Measurements from ENCODE around the gene VSTM4.

DNA sequence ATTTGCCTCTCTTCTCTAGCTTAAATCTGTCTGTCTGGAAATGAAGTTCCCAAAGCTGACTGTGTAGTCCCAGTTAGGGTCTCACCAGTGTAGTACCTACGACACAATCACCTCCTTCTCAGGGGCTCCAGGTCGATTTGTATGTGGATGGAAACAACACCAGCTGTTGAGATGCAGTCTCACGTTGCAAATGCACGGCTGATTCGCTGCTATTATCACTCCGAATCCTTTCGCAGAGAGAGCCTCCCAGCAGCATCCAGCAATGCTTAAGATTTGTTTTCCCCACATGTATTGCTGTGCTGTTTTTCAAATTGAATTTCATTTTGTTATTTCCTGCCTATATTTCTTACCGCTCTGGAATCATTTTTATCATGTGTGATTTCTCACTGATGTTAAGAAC is 16.3 kb downstream of the VSTM4 start:
- TF ChIP-seq, protein P1, sequence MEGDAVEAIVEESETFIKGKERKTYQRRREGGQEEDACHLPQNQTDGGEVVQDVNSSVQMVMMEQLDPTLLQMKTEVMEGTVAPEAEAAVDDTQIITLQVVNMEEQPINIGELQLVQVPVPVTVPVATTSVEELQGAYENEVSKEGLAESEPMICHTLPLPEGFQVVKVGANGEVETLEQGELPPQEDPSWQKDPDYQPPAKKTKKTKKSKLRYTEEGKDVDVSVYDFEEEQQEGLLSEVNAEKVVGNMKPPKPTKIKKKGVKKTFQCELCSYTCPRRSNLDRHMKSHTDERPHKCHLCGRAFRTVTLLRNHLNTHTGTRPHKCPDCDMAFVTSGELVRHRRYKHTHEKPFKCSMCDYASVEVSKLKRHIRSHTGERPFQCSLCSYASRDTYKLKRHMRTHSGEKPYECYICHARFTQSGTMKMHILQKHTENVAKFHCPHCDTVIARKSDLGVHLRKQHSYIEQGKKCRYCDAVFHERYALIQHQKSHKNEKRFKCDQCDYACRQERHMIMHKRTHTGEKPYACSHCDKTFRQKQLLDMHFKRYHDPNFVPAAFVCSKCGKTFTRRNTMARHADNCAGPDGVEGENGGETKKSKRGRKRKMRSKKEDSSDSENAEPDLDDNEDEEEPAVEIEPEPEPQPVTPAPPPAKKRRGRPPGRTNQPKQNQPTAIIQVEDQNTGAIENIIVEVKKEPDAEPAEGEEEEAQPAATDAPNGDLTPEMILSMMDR (IDR thresholded peaks at IDR 0.05 in 2 of 3, conservative IDR thresholded peaks at IDR 0.05 in 1 of 3; ENCODE audit: borderline replicate concordance in 1 of 3, insufficient read depth in 1 of 3, low read depth in 2 of 3, low read length in 2 of 3), result no peak
- no peak for TF ChIP-seq POLR2A (IDR thresholded peaks at IDR 0.05; ENCODE audit: borderline replicate concordance, extremely low read depth, insufficient read depth, insufficient read length)
- TF ChIP-seq JUND (IDR thresholded peaks at IDR 0.05), result no peak
- no peak for TF ChIP-seq ZNF274 (IDR thresholded peaks at IDR 0.05; ENCODE audit: low read depth, low read length)
- TF ChIP-seq CEBPB (IDR thresholded peaks at IDR 0.05; ENCODE audit: low read depth), result no peak
- TF ChIP-seq TCF7L2 (IDR thresholded peaks at IDR 0.05; ENCODE audit: borderline replicate concordance, extremely low read depth, insufficient read depth, insufficient read length), result no peak
- TF ChIP-seq, protein P2, sequence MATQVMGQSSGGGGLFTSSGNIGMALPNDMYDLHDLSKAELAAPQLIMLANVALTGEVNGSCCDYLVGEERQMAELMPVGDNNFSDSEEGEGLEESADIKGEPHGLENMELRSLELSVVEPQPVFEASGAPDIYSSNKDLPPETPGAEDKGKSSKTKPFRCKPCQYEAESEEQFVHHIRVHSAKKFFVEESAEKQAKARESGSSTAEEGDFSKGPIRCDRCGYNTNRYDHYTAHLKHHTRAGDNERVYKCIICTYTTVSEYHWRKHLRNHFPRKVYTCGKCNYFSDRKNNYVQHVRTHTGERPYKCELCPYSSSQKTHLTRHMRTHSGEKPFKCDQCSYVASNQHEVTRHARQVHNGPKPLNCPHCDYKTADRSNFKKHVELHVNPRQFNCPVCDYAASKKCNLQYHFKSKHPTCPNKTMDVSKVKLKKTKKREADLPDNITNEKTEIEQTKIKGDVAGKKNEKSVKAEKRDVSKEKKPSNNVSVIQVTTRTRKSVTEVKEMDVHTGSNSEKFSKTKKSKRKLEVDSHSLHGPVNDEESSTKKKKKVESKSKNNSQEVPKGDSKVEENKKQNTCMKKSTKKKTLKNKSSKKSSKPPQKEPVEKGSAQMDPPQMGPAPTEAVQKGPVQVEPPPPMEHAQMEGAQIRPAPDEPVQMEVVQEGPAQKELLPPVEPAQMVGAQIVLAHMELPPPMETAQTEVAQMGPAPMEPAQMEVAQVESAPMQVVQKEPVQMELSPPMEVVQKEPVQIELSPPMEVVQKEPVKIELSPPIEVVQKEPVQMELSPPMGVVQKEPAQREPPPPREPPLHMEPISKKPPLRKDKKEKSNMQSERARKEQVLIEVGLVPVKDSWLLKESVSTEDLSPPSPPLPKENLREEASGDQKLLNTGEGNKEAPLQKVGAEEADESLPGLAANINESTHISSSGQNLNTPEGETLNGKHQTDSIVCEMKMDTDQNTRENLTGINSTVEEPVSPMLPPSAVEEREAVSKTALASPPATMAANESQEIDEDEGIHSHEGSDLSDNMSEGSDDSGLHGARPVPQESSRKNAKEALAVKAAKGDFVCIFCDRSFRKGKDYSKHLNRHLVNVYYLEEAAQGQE (IDR thresholded peaks at IDR 0.05; ENCODE audit: low read depth), result no peak
- TF ChIP-seq, protein P3, sequence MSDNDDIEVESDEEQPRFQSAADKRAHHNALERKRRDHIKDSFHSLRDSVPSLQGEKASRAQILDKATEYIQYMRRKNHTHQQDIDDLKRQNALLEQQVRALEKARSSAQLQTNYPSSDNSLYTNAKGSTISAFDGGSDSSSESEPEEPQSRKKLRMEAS (IDR thresholded peaks at IDR 0.05), result no peak
- TF ChIP-seq EZH2 (IDR thresholded peaks at IDR 0.05), result no peak
